ENCODE data around the gene ZFP30.
"Not testable (repeated sequence)": the region's sequence is repeated elsewhere in the genome, so short reads cannot be mapped to it uniquely, and the experiment has no call there.

The ZFP30 gene

GRCh38 chr19:37655301-37655688 is at the start of gene ZFP30:
TSS of gene ZFP30 (minus strand) at chr19:37655465. CDS start at chr19:37647822, 7,643 bp downstream.
- peak; percentile 82 for DNase-seq

DNA sequence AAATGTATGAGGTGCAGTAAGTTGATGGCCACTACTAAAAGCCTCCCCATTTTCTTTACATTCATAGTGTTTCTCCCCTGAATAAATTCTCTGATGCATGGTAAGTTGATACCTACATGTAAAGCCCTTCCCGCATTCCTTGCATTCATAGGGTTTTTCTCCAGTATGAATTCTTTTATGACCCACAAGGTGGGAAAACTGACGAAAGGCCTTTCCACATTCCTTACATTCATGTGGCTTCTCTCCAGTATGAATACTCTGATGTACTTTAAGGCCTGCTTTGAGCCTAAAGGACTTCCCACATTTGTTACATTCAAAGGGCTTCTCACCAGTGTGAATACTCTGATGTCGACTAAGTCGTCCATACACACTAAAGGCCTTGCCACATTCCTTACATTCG is 43.8 kb upstream of the ZFP30 start:
- no peak for DNase-seq

- DNase-seq: no peak
Observed at GRCh38 chr19:37698216-37698615, 43.0 kb upstream of the ZFP30 start.

GRCh38 chr19:37695144-37695899 is 40.1 kb upstream of the ZFP30 start:
- no peak for DNase-seq

GRCh38 chr19:37692956-37693620 is 37.8 kb upstream of the ZFP30 start:
- DNase-seq: no peak

GRCh38 chr19:37691881-37692504 is 36.7 kb upstream of the ZFP30 start:
- DNase-seq: no peak

DNA sequence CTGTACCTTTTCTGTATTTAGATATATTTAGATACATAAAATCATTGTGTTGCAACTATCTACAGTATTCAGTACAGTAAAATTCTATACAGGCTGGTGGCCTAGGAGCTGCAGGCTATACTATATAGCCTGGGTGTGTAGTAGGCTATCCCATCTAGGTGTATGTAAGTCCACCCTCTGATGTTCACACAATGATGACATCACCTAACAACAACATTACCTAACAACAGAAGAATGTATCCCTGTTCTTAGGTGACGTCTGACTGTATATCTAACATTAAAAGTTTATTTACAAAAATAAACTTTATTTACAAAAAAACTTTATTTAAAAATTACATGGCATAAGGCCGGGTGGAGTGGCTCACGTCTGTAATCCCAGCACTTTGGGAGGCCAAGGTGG is 28.3 kb upstream of the ZFP30 start:
- no peak for DNase-seq

GRCh38 chr19:37669450-37669914 is 14.2 kb upstream of the ZFP30 start:
- DNase-seq: no peak

GRCh38 chr19:37657157-37657556 is 1.9 kb upstream of the ZFP30 start:
- not testable (repeated sequence) for DNase-seq

DNA sequence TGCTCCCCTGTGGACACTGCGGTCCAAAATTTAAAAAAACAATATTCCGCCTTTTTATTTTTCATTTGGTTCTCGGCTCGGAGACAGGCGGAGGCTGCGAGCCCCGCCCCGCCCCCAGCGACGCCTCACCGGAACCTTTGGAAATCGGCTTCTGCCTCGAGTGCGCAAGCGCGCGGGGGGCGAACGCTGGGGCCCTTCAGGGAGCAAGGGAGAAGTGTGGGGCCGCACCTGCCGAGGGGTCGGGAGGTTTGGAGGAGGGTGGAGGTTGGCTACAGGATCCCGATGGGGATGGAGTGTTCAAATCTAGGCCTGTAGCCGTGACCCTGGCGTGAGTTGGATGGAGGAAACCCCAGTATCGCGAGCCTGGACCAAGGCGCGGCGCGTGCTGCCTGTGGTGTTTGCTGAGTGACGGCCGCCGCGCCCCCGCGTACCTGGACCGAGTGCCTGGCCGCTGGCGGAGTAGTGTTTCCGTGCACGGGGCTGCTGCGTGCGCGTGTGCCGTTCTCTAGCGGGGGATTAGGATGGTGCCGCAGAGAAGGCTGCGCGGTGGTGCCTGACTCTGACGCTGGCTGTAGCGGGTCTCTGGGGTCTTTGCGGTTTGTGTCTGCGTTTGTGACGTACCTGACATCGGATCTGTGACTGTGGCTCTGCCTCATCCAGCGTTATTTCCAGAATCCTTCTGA is 565 bp upstream of the ZFP30 start:
- peak; percentile 82 for DNase-seq

DNA sequence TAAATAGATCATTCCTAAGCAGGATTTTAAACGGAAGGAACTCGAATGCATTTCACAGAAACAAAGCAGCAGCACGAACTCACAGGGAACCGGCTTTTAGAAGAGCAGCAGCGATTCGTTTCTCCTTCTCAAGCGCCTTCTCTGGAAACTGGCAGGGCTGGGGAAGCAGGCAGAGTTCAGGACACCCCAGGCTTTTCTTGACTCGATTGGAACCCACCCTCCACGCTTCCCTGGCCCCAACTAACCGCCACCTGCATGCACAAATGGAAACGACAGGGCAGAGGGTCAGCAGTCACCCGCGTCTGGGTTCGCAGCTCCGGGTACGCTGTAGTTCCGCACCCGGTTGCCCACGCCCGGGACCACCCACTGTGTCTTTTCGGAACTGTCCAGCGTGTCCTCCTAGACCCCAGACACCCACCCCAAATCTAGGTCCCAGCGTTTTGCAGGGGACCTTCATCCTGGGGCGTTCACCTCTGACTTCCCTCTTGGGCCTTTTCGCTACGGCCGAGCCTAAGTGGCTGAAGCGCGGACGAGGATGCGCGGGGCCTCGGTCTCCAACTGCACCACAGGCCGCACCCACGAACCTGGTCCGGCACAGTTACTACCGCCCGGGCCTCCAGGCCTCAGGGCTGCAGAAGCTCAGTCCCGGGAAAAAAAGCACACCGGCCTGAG is 500 bp downstream of the ZFP30 start:
- DNase-seq: peak; percentile 68

DNA sequence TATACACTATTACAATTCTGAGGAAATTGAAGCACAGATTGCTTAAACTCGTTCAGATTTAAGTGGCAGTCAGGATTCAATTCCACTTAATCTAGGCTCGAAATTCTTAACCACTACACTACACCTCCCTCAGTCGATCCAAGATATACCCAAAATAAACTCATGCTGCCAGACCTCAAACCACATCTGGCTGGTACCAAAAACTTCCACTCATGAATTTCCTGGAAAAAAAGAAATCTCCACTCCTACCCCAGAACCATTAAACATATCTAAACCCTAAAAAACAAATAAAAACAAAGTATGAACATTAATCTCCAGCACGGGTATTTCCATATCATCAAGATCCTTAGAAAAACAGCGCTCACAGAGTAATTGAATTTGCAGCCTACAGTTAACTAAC is 1.1 kb downstream of the ZFP30 start:
- no peak for DNase-seq

DNA sequence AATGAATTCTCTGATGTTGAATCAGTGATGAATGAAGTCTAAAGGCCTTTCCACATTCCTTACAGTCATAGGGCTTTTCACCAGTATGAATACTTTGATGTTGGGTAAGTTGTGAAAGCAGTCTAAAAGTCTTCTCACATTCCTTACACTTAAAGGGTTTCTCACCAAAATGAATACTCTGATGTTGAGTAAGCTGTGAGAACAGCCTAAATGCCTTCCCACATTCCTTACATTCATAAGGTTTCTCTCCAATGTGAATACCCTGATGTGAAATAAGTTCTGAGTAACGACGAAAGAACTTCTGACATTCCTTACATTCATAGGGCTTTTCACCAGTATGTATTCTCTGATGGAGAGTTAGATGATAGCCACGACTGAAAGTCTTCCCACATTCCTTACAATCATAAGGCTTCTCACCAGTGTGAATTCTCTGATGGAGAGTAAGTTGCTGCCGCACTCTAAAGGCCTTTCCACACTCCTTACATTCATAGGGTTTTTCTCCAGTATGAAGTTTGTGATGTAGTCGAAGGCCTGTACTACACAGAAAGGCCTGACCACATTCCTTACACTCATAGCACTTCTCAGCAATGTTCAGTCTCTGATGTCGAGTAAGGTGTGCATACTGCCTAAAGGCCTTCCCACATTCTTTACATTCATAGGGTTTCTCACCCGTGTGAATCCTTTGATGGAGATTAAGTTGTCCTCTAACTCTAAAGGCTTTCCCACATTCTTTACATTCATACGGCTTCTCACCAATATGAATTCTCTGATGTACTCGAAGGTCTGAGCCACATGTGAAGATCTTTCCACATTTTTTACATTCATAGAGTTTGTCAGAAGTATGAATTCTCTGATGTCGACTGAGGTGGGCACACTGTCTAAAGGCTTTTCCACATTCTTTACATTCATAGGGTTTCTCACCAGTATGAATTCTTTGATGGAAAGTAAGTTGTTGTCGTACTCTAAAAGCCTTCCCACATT is 19.9 kb downstream of the ZFP30 start:
- DNase-seq: no peak

GRCh38 chr19:37594982-37595382 is 60.3 kb downstream of the ZFP30 start:
- peak; percentile 44 for DNase-seq

- peak; percentile 94 for DNase-seq
Observed at GRCh38 chr19:37594304-37594981, 60.8 kb downstream of the ZFP30 start, which contains the start of the genes ZNF540 and ZNF571. TSS of gene ZNF540 (plus strand) at chr19:37594876. CDS start at chr19:37598448, 3,572 bp downstream. TSS of gene ZNF571 (minus strand) at chr19:37594792. CDS start at chr19:37586676, 8,116 bp downstream.

- no peak for DNase-seq
Observed at GRCh38 chr19:37593996-37594303, 61.3 kb downstream of the ZFP30 start.

GRCh38 chr19:37583340-37583739 is 71.9 kb downstream of the ZFP30 start:
- DNase-seq: no peak

DNA sequence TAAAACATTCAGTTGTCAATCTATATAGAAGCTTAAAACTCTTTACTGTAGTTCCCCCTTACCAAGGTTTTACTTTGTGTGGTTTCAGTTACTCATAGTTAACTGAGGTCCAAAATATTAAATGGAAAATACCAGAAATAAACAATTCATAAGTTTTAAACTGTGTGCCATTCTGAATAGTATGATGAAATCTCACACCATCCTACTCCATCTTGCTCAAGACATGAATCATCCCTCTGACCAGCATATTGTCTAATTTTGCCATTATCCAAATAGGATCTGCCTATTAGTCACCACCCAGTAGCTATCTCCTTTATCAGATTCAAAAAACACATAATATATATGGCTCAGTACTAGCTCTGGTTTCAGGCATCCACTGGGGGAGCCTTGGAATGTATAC is 83.1 kb downstream of the ZFP30 start:
- no peak for DNase-seq

GRCh38 chr19:37565370-37565669 is 89.9 kb downstream of the ZFP30 start:
- no peak for DNase-seq

GRCh38 chr19:37564624-37565369 is 90.5 kb downstream of the ZFP30 start:
- DNase-seq: no peak
